ENCODE measurements around the gene SGMS1. TPM values are rescaled to one million over a fixed set of nuclear protein-coding genes. Genes with fewer than 3 reads are reported as not detected.

The SGMS1 gene
- total RNA-seq, 4 donors from 2014 or later = 107 to 234 (median 134) TPM

GRCh38 chr10:50470345-50470744, 153.4 kb downstream of the SGMS1 start:
- DNase-seq (ENCODE audit: low spot score in 2 of 2) = no peak
- no peak for TF ChIP-seq CTCF (IDR thresholded peaks at IDR 0.05)
- no peak for TF ChIP-seq EP300 (IDR thresholded peaks at IDR 0.05)
- TF ChIP-seq POLR2A (IDR thresholded peaks at IDR 0.05) = no peak
- Histone ChIP-seq H3K4me3 (no peak overlapping the region), H3K36me3 (no peaks in the 10 kb centered on the region), H3K9me3 (no peaks in the 10 kb centered on the region), H3K27me3 (no peaks in the 10 kb centered on the region), H3K4me1 (peaks cover 0 to 40% (median 22%) of the 10 kb centered on the region in 4 donors), H3K27ac (peak overlapping the region in 3 of 4 donors; percentile 5 to 21 (median 15))

- H3K36me3 ChIP-seq = no peaks in the 10 kb centered on the region
- DNase-seq (ENCODE audit: low spot score in 2 of 2) = no peak
- TF ChIP-seq EP300 (IDR thresholded peaks at IDR 0.05) (no peak), CTCF (IDR thresholded peaks at IDR 0.05) (no peak), POLR2A (IDR thresholded peaks at IDR 0.05) (no peak)
- no peaks in the 10 kb centered on the region for H3K9me3 ChIP-seq
- H3K4me3 ChIP-seq = no peak overlapping the region
- WGBS, 2 donors = 24 to 25% methylated on average over 3 of the region's 3 CpGs
- H3K27ac ChIP-seq = peak overlapping the region in 2 of 4 donors; percentile 15 to 21
- no peaks in the 10 kb centered on the region for H3K27me3 ChIP-seq
- peaks cover 0 to 40% (median 22%) of the 10 kb centered on the region in 4 donors for H3K4me1 ChIP-seq
These were observed 154.0 kb downstream of the SGMS1 start for GRCh38 chr10:50469778-50470193.

GRCh38 chr10:50469288-50469687, 154.5 kb downstream of the SGMS1 start:
- Histone ChIP-seq H3K4me3 (no peak overlapping the region), H3K36me3 (no peaks in the 10 kb centered on the region), H3K4me1 (peaks cover 0 to 37% (median 22%) of the 10 kb centered on the region in 4 donors), H3K27me3 (no peaks in the 10 kb centered on the region), H3K9me3 (no peaks in the 10 kb centered on the region), H3K27ac (peak overlapping the region in 1 of 4 donors; percentile 21)
- DNase-seq (ENCODE audit: low spot score in 2 of 2) = no peak
- WGBS, 2 donors = 57 to 59% methylated on average over 1 of the region's 1 CpG
- no peak for TF ChIP-seq CTCF (IDR thresholded peaks at IDR 0.05)
- TF ChIP-seq EP300 (IDR thresholded peaks at IDR 0.05) = no peak
- TF ChIP-seq POLR2A (IDR thresholded peaks at IDR 0.05) = no peak

GRCh38 chr10:50467209-50467608, 156.5 kb downstream of the SGMS1 start:
- 91 to 92% methylated on average over 1 of the region's 1 CpG for WGBS, 2 donors
- no peaks in the 10 kb centered on the region for H3K9me3 ChIP-seq
- TF ChIP-seq POLR2A (IDR thresholded peaks at IDR 0.05) (no peak), EP300 (IDR thresholded peaks at IDR 0.05) (no peak), CTCF (IDR thresholded peaks at IDR 0.05) (no peak)
- no peaks in the 10 kb centered on the region for H3K36me3 ChIP-seq
- no peak overlapping the region for H3K27ac ChIP-seq
- H3K27me3 ChIP-seq = no peaks in the 10 kb centered on the region
- H3K4me3 ChIP-seq = no peak overlapping the region
- DNase-seq (ENCODE audit: low spot score in 2 of 2) = no peak
- H3K4me1 ChIP-seq = peaks cover 0 to 35% (median 22%) of the 10 kb centered on the region in 4 donors

GRCh38 chr10:50464004-50464409, 159.7 kb downstream of the SGMS1 start:
- Histone ChIP-seq H3K4me1 (peaks cover 0 to 13% (median 11%) of the 10 kb centered on the region in 4 donors), H3K9me3 (no peaks in the 10 kb centered on the region), H3K36me3 (peaks cover 0 to 10% (median 0%) of the 10 kb centered on the region in 3 donors), H3K4me3 (no peak overlapping the region), H3K27me3 (no peaks in the 10 kb centered on the region), H3K27ac (no peak overlapping the region)
- no peak for TF ChIP-seq CTCF (IDR thresholded peaks at IDR 0.05)
- TF ChIP-seq EP300 (IDR thresholded peaks at IDR 0.05) = peak in 1 of 2 donors; percentile 58
- no peak for TF ChIP-seq POLR2A (IDR thresholded peaks at IDR 0.05)
- WGBS, 2 donors = 57 to 82% methylated on average over 1 of the region's 1 CpG
- no peak for DNase-seq (ENCODE audit: low spot score in 2 of 2)
